ENCODE results near the gene CUEDC1. TPM values are rescaled to one million over a fixed set of nuclear protein-coding genes. Genes with fewer than 3 reads are reported as not detected.

Gene CUEDC1
- total and polyA plus RNA-seq, 2 of the 4 experiments (the other 2 are of a cell fraction) = 4.1 to 21.2 TPM

DNA sequence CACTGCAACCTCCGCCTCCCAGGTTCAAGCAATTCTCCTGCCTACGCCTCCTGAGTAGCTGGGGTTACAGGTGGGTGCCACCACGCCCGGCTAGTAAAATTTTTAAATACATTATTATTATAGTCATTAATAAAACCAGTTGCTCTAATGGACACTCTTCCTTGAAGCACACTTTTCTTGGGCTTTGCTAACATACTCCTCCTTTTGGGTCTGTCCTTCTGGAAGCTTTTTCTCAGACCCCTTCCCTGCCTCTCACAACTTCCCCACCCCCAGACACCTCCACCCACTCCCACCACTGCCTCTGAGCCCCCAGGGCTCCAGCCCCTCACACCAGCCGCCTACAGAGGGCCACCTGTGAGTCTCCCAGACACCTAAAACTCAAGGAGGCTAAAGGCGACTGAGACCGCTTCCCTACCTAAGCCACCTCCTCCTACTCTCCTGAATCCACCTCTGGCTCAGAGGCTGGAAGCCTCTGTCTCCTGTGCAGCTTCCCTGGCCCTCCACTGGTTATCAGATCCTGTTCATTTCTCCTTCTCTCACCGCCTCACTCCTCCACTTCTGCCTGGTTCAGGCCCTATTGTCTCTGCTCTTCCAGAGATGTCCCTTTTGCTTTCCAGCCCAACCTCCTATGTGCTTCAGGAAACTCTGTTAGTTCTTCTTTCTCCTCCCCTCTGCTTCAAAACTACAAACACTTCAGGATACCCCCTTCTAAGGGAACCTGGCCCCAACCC, 2.1 kb upstream of the CUEDC1 start:
- H3K56ac ChIP-seq (ENCODE audit: extremely low read depth, insufficient read depth, low read length) = no peak overlapping the region
- H3K27me3 ChIP-seq (ENCODE audit: control insufficient read depth, insufficient read depth, low read length) = no peaks in the 10 kb centered on the region
- BruUV-seq (replicated peaks) = no TSS peak
- dilution Hi-C loops (cut with HindIII; ENCODE audit: low sequenced_read_pairs, unreplicated experiment) = no loop called here
- DNase-seq = no peak
- H3K14ac ChIP-seq (replicated peaks; ENCODE audit: low read depth, low read length) = no peak overlapping the region
- no peak overlapping the region for H4K91ac ChIP-seq (ENCODE audit: insufficient read depth, low read depth, low read length)
- CTCF ChIA-PET = no interaction called here
- H2BK15ac ChIP-seq (ENCODE audit: low read depth, low read length) = no peak overlapping the region
- TF ChIP-seq RCOR1 (IDR thresholded peaks at IDR 0.05; ENCODE audit: insufficient replicate concordance, low read length) = no peak
- TF ChIP-seq, protein P1, sequence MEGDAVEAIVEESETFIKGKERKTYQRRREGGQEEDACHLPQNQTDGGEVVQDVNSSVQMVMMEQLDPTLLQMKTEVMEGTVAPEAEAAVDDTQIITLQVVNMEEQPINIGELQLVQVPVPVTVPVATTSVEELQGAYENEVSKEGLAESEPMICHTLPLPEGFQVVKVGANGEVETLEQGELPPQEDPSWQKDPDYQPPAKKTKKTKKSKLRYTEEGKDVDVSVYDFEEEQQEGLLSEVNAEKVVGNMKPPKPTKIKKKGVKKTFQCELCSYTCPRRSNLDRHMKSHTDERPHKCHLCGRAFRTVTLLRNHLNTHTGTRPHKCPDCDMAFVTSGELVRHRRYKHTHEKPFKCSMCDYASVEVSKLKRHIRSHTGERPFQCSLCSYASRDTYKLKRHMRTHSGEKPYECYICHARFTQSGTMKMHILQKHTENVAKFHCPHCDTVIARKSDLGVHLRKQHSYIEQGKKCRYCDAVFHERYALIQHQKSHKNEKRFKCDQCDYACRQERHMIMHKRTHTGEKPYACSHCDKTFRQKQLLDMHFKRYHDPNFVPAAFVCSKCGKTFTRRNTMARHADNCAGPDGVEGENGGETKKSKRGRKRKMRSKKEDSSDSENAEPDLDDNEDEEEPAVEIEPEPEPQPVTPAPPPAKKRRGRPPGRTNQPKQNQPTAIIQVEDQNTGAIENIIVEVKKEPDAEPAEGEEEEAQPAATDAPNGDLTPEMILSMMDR (conservative IDR thresholded peaks at IDR 0.05; ENCODE audit: low read depth, low read length) = no peak
- ATAC-seq (ENCODE audit: low read depth) = no peak
- peaks cover 22% of the 10 kb centered on the region for H3K4me1 ChIP-seq (ENCODE audit: control insufficient read depth, insufficient read depth, low read length)
- no peak overlapping the region for H3K4me2 ChIP-seq (ENCODE audit: low read depth, low read length)
- WGBS, 2 experiments (ENCODE audit: extremely low coverage in 2 of 2, insufficient read length in 1 of 2) = 100% methylated on average over 1 of the region's 8 CpGs; no CpG with 5 or more reads in 1 of the 2 experiments
- peak overlapping the region; percentile 13; the same call in 1 of the 2 replicates for H2AK5ac ChIP-seq (ENCODE audit: low read depth, low read length)
- no peak overlapping the region for H3K9ac ChIP-seq (ENCODE audit: low read depth, low read length)
- no peak overlapping the region for H3K27ac ChIP-seq (ENCODE audit: insufficient read depth, low read length)
- no peak overlapping the region for H2BK5ac ChIP-seq (ENCODE audit: low read depth, low read length, poor library complexity, severe bottlenecking)
- H3K4ac ChIP-seq (ENCODE audit: low read depth, low read length) = no peak overlapping the region
- no peak overlapping the region for H4K5ac ChIP-seq (ENCODE audit: low read depth, low read length)
- H2BK120ac ChIP-seq (ENCODE audit: low read depth, low read length) = no peak overlapping the region
- H3K9me1 ChIP-seq (ENCODE audit: insufficient read depth, low read length) = peaks cover 17% of the 10 kb centered on the region
- H2AK9ac ChIP-seq (replicated peaks; ENCODE audit: low read depth, low read length, poor library complexity) = no peak overlapping the region
- intact Hi-C loops (cut with micrococcal nuclease) = no loop called here
- no peaks in the 10 kb centered on the region for H4K20me1 ChIP-seq (ENCODE audit: insufficient read depth, low read length)
- H3K36me3 ChIP-seq (ENCODE audit: control insufficient read depth, insufficient read depth, low read length) = no peaks in the 10 kb centered on the region
- H3K18ac ChIP-seq (ENCODE audit: low read depth, low read length) = no peak overlapping the region
- H3K4me3 ChIP-seq (ENCODE audit: insufficient read depth, low read depth, low read length) = no peak overlapping the region
- in situ Hi-C loops (cut with MboI; ENCODE audit: low sequenced_read_pairs) = no loop called here
- no peak overlapping the region for H2AFZ ChIP-seq (replicated peaks; ENCODE audit: low read length, poor library complexity)
- no peak overlapping the region for H4K8ac ChIP-seq (ENCODE audit: low read depth in 2 of 2, low read length in 2 of 2)
- H2BK20ac ChIP-seq (ENCODE audit: low read depth, low read length) = no peak overlapping the region
- peak overlapping the region; percentile 16; the same call in 1 of the 2 replicates for H3K23ac ChIP-seq (ENCODE audit: low read depth, low read length)
- POLR2A ChIA-PET (ENCODE audit: unreplicated experiment) = no interaction called here
- H3K9me3 ChIP-seq (ENCODE audit: control insufficient read depth, insufficient read depth, low read length) = no peaks in the 10 kb centered on the region
- H3K79me1 ChIP-seq (ENCODE audit: low read depth in 1 of 2, low read length in 2 of 2) = peaks cover 17 to 32% of the 10 kb centered on the region in 2 experiments

All from IMR-90 (cell line).